Measurements from ENCODE around the gene LSAMP. TPM values are rescaled to one million over a fixed set of nuclear protein-coding genes. Genes with fewer than 3 reads are reported as not detected.
"Not testable (repeated sequence)": the region's sequence is repeated elsewhere in the genome, so short reads cannot be mapped to it uniquely, and the experiment has no call there.

LSAMP gene
- total RNA-seq, 1 experiment from 2014 or later: not detected

- no peaks in the 10 kb centered on the region for H3K9me3 Mint-ChIP-seq (ENCODE audit: unreplicated experiment)
- POLR2A ChIA-PET: no interaction called here
- BruUV-seq (replicated peaks): no TSS peak
These were observed 228.5 kb downstream of the LSAMP start for GRCh38 chr3:116216761-116217160.

GRCh38 chr3:116211901-116212300, 233.4 kb downstream of the LSAMP start:
- Mint-ChIP-seq H3K27me3 (ENCODE audit: insufficient read depth, unreplicated experiment) (peaks cover 11% of the 10 kb centered on the region), H3K4me1 (ENCODE audit: insufficient read depth, unreplicated experiment) (no peaks in the 10 kb centered on the region), H3K4me3 (ENCODE audit: unreplicated experiment) (no peak overlapping the region), H3K27ac (ENCODE audit: low read depth, unreplicated experiment) (no peak overlapping the region), H3K36me3 (ENCODE audit: insufficient read depth, unreplicated experiment) (no peaks in the 10 kb centered on the region), H3K9me3 (ENCODE audit: unreplicated experiment) (peaks cover 13% of the 10 kb centered on the region)
- TF ChIP-seq, protein P1, sequence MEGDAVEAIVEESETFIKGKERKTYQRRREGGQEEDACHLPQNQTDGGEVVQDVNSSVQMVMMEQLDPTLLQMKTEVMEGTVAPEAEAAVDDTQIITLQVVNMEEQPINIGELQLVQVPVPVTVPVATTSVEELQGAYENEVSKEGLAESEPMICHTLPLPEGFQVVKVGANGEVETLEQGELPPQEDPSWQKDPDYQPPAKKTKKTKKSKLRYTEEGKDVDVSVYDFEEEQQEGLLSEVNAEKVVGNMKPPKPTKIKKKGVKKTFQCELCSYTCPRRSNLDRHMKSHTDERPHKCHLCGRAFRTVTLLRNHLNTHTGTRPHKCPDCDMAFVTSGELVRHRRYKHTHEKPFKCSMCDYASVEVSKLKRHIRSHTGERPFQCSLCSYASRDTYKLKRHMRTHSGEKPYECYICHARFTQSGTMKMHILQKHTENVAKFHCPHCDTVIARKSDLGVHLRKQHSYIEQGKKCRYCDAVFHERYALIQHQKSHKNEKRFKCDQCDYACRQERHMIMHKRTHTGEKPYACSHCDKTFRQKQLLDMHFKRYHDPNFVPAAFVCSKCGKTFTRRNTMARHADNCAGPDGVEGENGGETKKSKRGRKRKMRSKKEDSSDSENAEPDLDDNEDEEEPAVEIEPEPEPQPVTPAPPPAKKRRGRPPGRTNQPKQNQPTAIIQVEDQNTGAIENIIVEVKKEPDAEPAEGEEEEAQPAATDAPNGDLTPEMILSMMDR (IDR thresholded peaks at IDR 0.05; ENCODE audit: unreplicated experiment): no peak
- CTCF ChIA-PET: no interaction called here
- DNase-seq (ENCODE audit: unreplicated experiment): no peak
- POLR2A ChIA-PET: no interaction called here
- BruUV-seq (replicated peaks): no TSS peak
- intact Hi-C loops (cut with micrococcal nuclease): no loop called here

More at GRCh38 chr3:116216761-116217160, 228.5 kb downstream of the LSAMP start:
- Mint-ChIP-seq H3K27me3 (ENCODE audit: insufficient read depth, unreplicated experiment) (peaks cover 43% of the 10 kb centered on the region), H3K4me1 (ENCODE audit: insufficient read depth, unreplicated experiment) (no peaks in the 10 kb centered on the region), H3K4me3 (ENCODE audit: unreplicated experiment) (no peak overlapping the region), H3K27ac (ENCODE audit: low read depth, unreplicated experiment) (no peak overlapping the region), H3K36me3 (ENCODE audit: insufficient read depth, unreplicated experiment) (no peaks in the 10 kb centered on the region)
- no peak for DNase-seq (ENCODE audit: unreplicated experiment)
- TF ChIP-seq, protein P1 (IDR thresholded peaks at IDR 0.05; ENCODE audit: unreplicated experiment): no peak
- CTCF ChIA-PET: no interaction called here
- intact Hi-C loops (cut with micrococcal nuclease): no loop called here

DNA sequence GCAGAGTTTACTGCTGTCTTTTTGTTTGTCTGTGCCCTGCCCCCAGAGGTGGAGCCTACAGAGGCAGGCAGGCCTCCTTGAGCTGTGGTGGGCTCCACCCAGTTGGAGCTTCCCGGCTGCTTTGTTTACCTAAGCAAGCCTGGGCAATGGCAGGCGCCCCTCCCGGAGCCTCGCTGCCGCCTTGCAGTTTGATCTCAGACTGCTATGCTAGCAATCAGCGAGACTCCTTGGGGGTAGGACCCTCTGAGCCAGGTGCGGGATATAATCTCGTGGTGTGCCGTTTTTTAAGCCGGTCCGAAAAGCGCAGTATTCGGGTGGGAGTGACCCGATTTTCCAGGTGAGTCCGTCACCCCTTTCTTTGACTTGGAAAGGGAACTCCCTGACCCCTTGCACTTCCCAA, 236.5 kb downstream of the LSAMP start:
- H3K27me3 Mint-ChIP-seq (ENCODE audit: insufficient read depth, unreplicated experiment); DNase-seq (ENCODE audit: unreplicated experiment); H3K27ac Mint-ChIP-seq (ENCODE audit: low read depth, unreplicated experiment); H3K4me1 Mint-ChIP-seq (ENCODE audit: insufficient read depth, unreplicated experiment); BruUV-seq (replicated peaks); POLR2A ChIA-PET; H3K36me3 Mint-ChIP-seq (ENCODE audit: insufficient read depth, unreplicated experiment); intact Hi-C loops (cut with micrococcal nuclease); H3K4me3 Mint-ChIP-seq (ENCODE audit: unreplicated experiment); CTCF ChIA-PET: not testable (repeated sequence)
- peaks cover 13% of the 10 kb centered on the region for H3K9me3 Mint-ChIP-seq (ENCODE audit: unreplicated experiment)

DNA sequence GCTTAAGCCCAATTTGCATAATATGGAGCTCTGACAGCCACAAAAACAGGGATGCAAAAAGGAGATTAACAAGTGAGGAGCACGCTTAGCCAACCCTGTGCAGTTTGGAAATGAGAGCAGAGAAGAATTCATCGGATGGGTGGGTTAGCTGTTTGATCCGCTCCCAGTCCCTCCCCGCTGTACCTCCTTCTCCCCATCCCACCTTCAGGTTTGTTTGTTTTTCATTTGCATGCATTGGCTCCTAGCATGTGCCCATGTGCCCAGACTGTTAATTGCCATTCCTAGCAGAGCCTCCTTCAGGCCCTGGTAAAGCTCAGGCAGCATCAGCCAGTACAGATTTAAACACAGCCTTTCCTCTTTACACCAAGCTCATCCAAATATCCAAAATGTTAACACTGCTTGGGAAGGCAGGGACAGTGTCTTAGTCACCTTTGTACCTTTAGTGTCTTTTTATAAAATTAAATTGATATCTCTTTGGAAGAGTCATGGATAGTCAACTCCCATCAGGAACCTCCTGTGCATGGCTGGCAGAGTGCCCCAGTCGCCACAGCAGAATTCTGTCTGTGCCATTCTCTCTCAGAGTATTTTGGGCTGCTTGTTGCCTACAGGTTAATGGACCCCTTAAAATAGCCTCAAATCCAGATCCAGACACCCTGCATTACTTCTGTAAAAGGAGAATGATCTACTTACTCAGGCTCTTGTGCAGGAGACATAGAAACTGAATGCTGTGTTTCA, 244.2 kb downstream of the LSAMP start:
- TF ChIP-seq, protein P1 (IDR thresholded peaks at IDR 0.05; ENCODE audit: unreplicated experiment): no peak

More for the DNA sequence above, 244.2 kb downstream of the LSAMP start:
- H3K4me3 Mint-ChIP-seq (ENCODE audit: unreplicated experiment): no peak overlapping the region
- H3K9me3 Mint-ChIP-seq (ENCODE audit: unreplicated experiment): peaks cover 7% of the 10 kb centered on the region
- no peaks in the 10 kb centered on the region for H3K4me1 Mint-ChIP-seq (ENCODE audit: insufficient read depth, unreplicated experiment)
- no peaks in the 10 kb centered on the region for H3K36me3 Mint-ChIP-seq (ENCODE audit: insufficient read depth, unreplicated experiment)
- POLR2A ChIA-PET: no interaction called here
- no TSS peak for BruUV-seq (replicated peaks)
- DNase-seq (ENCODE audit: unreplicated experiment): no peak
- CTCF ChIA-PET: interaction anchor here (1.5 kb wide), 1 partner anchor 12 kb away, joined by 3 read pairs; no protein-coding TSS in a partner anchor
- intact Hi-C loops (cut with micrococcal nuclease): no loop called here
- peaks cover 41% of the 10 kb centered on the region for H3K27me3 Mint-ChIP-seq (ENCODE audit: insufficient read depth, unreplicated experiment)
- H3K27ac Mint-ChIP-seq (ENCODE audit: low read depth, unreplicated experiment): no peak overlapping the region

Measured in MCF 10A (cell line).